Smooth muscle cell (in vitro differentiated cells): ENCODE measurements around the gene CRADD. TPM values are rescaled to one million over a fixed set of nuclear protein-coding genes. Genes with fewer than 3 reads are reported as not detected.
"Not testable (repeated sequence)": the region's sequence is repeated elsewhere in the genome, so short reads cannot be mapped to it uniquely, and the experiment has no call there.

Source experiments
- DNase-seq: peaks from one replicate; lab custom pipeline; 2025; ENCODE audit not compliant: unreplicated experiment; lab: John Stamatoyannopoulos, UW
- H2AFZ ChIP-seq: fragments of 200-600 bp; sonication (generic); 2 replicates; pipeline ENCODE4 v1.6.0; 2016; ENCODE audit warnings: antibody characterized with exemption, low read depth, mild to moderate bottlenecking
- H3F3A ChIP-seq: fragments of 200-600 bp; sonication (generic); 2 replicates; pipeline ENCODE4 v1.6.0; 2017; ENCODE audit warnings: antibody characterized with exemption, low read depth
- H3K27ac ChIP-seq: fragments of 200-600 bp; sonication (generic); 2 replicates; pipeline ENCODE4 v1.5.1; 2016; ENCODE audit warnings: low read depth, mild to moderate bottlenecking
- H3K27me3 ChIP-seq: fragments of 200-600 bp; sonication (generic); 2 replicates; pipeline ENCODE4 v1.6.1; 2016; ENCODE audit warnings: low read depth, mild to moderate bottlenecking
- H3K36me3 ChIP-seq: fragments of 200-600 bp; sonication (generic); 2 replicates; pipeline ENCODE4 v1.5.1; 2016; ENCODE audit warnings: low read depth
- H3K4me1 ChIP-seq: fragments of 200-600 bp; sonication (generic); 2 replicates; pipeline ENCODE4 v1.5.1; 2016; ENCODE audit warnings: low read depth
- H3K4me2 ChIP-seq: fragments of 200-600 bp; sonication (generic); 2 replicates; pipeline ENCODE4 v1.6.0; 2016; ENCODE audit warnings: mild to moderate bottlenecking
- H3K4me3 ChIP-seq: fragments of 200-600 bp; sonication (generic); 2 replicates; pipeline ENCODE4 v1.5.1; 2016; ENCODE audit warnings: mild to moderate bottlenecking
- H3K79me2 ChIP-seq: fragments of 200-600 bp; sonication (generic); 2 replicates; pipeline ENCODE4 v1.6.0; 2016; ENCODE audit warnings: low read depth, mild to moderate bottlenecking
- H3K9ac ChIP-seq: fragments of 200-600 bp; sonication (generic); 2 replicates; pipeline ENCODE4 v1.6.0; 2016; ENCODE audit warnings: low read depth
- H3K9me3 ChIP-seq: fragments of 200-600 bp; sonication (generic); replicated peaks from 2 replicates; pipeline ENCODE4 v1.5.1; 2016; ENCODE audit warnings: low read depth
- H4K20me1 ChIP-seq: fragments of 200-600 bp; sonication (generic); 2 replicates; pipeline ENCODE4 v1.6.0; 2016; ENCODE audit warnings: low read depth
- CTCF ChIP-seq: fragments of 200-600 bp; sonication (generic); IDR thresholded peaks from 2 replicates; pipeline ENCODE4 v1.5.1; 2017; ENCODE audit warnings: borderline replicate concordance, mild to moderate bottlenecking, antibody characterized with exemption; ENCODE audit not compliant: insufficient read depth, poor library complexity, severe bottlenecking
- WGBS: methylation state at CpG from one replicate; pipeline ENCODE4 v1.1.7; 2016; ENCODE audit warnings: low lambda C conversion rate; 5-methylcytosine and 5-hydroxymethylcytosine counted together
- polyA plus RNA-seq: library from polyadenylated mRNA; unstranded; fragments of >200 nt; fragmentation: Nextera tagmentation; extraction: Ambion mirVana; gene quantifications from 2 replicates; pipeline ENCODE4 v1.2.1, GENCODE V29; 2016
- total RNA-seq: library from RNA; depleted of rRNA; stranded (reverse); fragments of >200 nt; gene quantifications from 2 replicates; pipeline ENCODE4 v1.2.3, GENCODE V29; 2014

Gene CRADD
- total and polyA plus RNA-seq, 2 experiments from 2014 or later, result 10.7 to 28.6 TPM

GRCh38 chr12:93778766-93779165 lies 101.6 kb downstream of the CRADD start:
- no peaks in the 10 kb centered on the region for H3K9me3 ChIP-seq

GRCh38 chr12:93780101-93780641 lies 103.0 kb downstream of the CRADD start:
- peak overlapping the region; percentile 70 for H3K4me2 ChIP-seq
- H3K4me3 ChIP-seq, result no peak overlapping the region
- H3K79me2 ChIP-seq, result no peaks in the 10 kb centered on the region
- WGBS, result 45% methylated on average over 8 of the region's 8 CpGs
- DNase-seq, result no peak
- no peaks in the 10 kb centered on the region for H3K27me3 ChIP-seq
- peak overlapping the region; percentile 76 for H3K27ac ChIP-seq
- H2AFZ ChIP-seq, result peak overlapping the region; percentile 47
- H3K9ac ChIP-seq, result no peak overlapping the region
- no peaks in the 10 kb centered on the region for H4K20me1 ChIP-seq
- peaks cover 25% of the 10 kb centered on the region for H3K4me1 ChIP-seq
- no peaks in the 10 kb centered on the region for H3K9me3 ChIP-seq
- TF ChIP-seq CTCF, result no peak
- no peaks in the 10 kb centered on the region for H3K36me3 ChIP-seq
- peaks cover 17% of the 10 kb centered on the region for H3F3A ChIP-seq

More at GRCh38 chr12:93778766-93779165, 101.6 kb downstream of the CRADD start:
- TF ChIP-seq CTCF, result no peak
- DNase-seq, result no peak
- Histone ChIP-seq H3K27ac (peak overlapping the region; percentile 76), H3K4me2 (peak overlapping the region; percentile 68), H3K4me3 (no peak overlapping the region), H3K27me3 (no peaks in the 10 kb centered on the region), H3K4me1 (peaks cover 12% of the 10 kb centered on the region), H3K36me3 (no peaks in the 10 kb centered on the region), H3F3A (peaks cover 10% of the 10 kb centered on the region), H3K79me2 (no peaks in the 10 kb centered on the region), H3K9ac (peak overlapping the region; percentile 7), H4K20me1 (no peaks in the 10 kb centered on the region), H2AFZ (no peak overlapping the region)
- WGBS, result 95% methylated on average over 3 of the region's 3 CpGs

- not testable (repeated sequence) for H2AFZ ChIP-seq, H3K9me3 ChIP-seq, H3K27ac ChIP-seq, H3K27me3 ChIP-seq, H3K36me3 ChIP-seq, H4K20me1 ChIP-seq, H3K9ac ChIP-seq, H3K4me2 ChIP-seq, DNase-seq, H3K4me3 ChIP-seq, H3K79me2 ChIP-seq
- Histone ChIP-seq H3K4me1 (peaks cover 30% of the 10 kb centered on the region), H3F3A (peaks cover 22% of the 10 kb centered on the region)
- WGBS, result 95% methylated on average over 4 of the region's 4 CpGs
Measured at GRCh38 chr12:93780886-93781285, 103.7 kb downstream of the CRADD start.

- H3K79me2 ChIP-seq, H4K20me1 ChIP-seq, H3K4me2 ChIP-seq, H3K27ac ChIP-seq, DNase-seq, H3K36me3 ChIP-seq, H3K4me3 ChIP-seq, H2AFZ ChIP-seq, H3K9ac ChIP-seq, H3K27me3 ChIP-seq, H3K9me3 ChIP-seq: not testable (repeated sequence)
- WGBS, result 90% methylated on average over 4 of the region's 4 CpGs
- H3K4me1 ChIP-seq, result peaks cover 29% of the 10 kb centered on the region
- H3F3A ChIP-seq, result peaks cover 27% of the 10 kb centered on the region
Measured at GRCh38 chr12:93781961-93782360, 104.8 kb downstream of the CRADD start.

- no peaks in the 10 kb centered on the region for H3K9me3 ChIP-seq
- H3K4me3 ChIP-seq, result no peak overlapping the region
- H3F3A ChIP-seq, result peaks cover 27% of the 10 kb centered on the region
- no peak overlapping the region for H3K9ac ChIP-seq
- no peaks in the 10 kb centered on the region for H4K20me1 ChIP-seq
- H3K36me3 ChIP-seq, result no peaks in the 10 kb centered on the region
- peaks cover 25% of the 10 kb centered on the region for H3K4me1 ChIP-seq
- no peaks in the 10 kb centered on the region for H3K27me3 ChIP-seq
- WGBS, result 100% methylated on average over 1 of the region's 1 CpG
- H2AFZ ChIP-seq, result no peak overlapping the region
- DNase-seq, result no peak
- no peak overlapping the region for H3K27ac ChIP-seq
- H3K4me2 ChIP-seq, result no peak overlapping the region
- no peaks in the 10 kb centered on the region for H3K79me2 ChIP-seq
- no peak for TF ChIP-seq CTCF
Measured at GRCh38 chr12:93782853-93783252, 105.7 kb downstream of the CRADD start.
